GM19043 (cell line): ENCODE data around the gene RALBP1.

ENCODE experiments used
- ATAC-seq: cut with Tn5 transposase; IDR thresholded peaks from one replicate; pipeline ENCODE4 v1.9.1; 2021; ENCODE audit warnings: low read depth; ENCODE audit not compliant: unreplicated experiment

Gene RALBP1

GRCh38 chr18:9506046-9506792, 30.9 kb downstream of the RALBP1 start:
- no peak for ATAC-seq

- no peak for ATAC-seq
These were observed 32.3 kb downstream of the RALBP1 start for GRCh38 chr18:9507565-9508088.

DNA sequence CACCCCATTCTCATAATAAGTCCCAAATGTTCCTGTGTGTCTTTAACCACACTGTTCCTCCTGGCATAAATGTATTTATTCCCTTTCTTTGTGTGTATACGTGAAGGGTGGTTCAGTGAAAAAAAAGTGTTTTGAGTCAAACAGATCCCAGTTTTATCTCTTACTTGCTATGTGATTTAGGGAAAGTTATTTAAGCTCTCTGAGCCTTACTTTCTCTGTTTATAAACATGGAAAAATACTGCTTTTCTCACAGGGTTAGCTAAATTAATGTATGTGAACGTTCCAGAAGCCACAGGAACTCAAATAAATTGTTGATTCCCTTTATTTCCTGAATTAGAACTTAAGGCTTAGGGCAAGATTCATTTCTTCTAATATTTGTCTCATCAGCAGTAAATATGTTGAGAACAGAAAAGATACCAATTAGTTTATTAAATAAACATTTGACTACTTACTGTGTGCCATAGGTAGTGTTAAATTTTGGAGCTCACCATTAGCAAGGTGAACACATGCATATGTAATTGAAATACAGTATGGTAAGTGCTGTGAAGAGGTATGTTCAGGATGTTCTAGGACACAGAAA, 33.2 kb downstream of the RALBP1 start:
- ATAC-seq, result no peak

- no peak for ATAC-seq
These were observed 38.7 kb downstream of the RALBP1 start for GRCh38 chr18:9513971-9514512.

DNA sequence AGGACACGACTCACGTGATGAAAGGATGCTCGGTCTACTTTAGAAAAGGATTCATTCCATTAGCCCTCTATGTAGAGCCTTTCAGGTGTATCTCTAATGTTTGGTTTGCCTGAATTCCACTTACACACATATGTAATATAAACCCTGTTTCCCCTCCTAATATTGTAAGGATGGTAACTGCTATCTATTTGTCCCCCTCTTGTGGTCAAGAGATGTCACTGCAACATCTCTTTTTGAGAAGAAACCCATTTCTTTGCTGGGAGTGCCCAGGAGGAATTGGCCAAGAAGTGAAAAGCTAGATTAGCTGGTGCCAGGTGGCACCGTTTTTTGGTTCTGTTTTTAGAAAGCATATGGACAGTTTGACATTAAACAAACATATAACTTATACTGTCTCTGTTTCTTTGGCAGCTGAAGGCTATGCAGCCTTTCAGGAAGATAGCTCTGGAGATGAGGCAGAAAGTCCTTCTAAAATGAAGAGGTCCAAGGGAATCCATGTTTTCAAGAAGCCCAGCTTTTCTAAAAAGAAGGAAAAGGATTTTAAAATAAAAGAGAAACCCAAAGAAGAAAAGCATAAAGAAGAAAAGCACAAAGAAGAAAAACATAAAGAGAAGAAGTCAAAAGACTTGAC, 41.2 kb downstream of the RALBP1 start:
- ATAC-seq, result no peak

DNA sequence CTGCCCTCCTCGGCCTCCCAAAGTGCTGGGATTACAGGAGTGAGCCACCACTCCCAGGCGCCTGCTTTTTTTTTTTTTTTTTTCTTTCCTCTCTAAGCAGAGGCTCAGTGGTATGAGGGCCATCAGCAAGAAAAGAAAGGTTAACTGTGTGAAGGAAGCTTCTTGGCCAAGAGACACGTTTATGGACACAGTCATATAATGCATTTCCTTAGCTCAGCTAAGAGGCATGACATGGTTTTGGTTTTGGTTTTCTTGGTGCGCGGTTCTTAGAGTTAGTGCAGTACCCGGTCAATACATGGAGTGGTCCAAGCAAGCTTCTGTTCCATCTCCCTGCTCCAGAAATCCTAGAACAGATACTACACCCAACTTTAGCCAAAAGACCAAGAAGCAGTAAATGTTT, 42.6 kb downstream of the RALBP1 start:
- no peak for ATAC-seq

GRCh38 chr18:9519399-9519798, 44.1 kb downstream of the RALBP1 start:
- no peak for ATAC-seq

DNA sequence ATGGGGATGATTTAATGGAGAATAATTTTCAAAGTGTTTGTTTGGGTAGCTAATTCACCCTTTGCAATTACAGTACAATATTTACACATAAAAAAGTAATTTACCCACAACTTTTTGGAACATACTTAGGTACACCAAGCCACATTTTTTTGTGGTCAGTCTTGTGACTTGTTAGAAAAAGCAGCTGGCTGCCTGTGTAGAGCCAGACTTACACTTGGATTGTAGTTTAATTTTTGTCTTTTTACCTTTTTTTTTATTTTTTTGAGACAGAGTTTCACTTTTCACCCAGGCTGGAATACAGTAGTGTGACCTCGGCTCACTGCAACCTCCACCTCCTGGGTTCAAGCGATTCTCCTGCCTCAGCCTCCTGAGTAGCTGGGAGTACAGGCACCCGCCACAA, 45.4 kb downstream of the RALBP1 start:
- ATAC-seq, result no peak

GRCh38 chr18:9521770-9522169, 46.5 kb downstream of the RALBP1 start:
- ATAC-seq, result no peak

- no peak for ATAC-seq
These were observed 47.6 kb downstream of the RALBP1 start for GRCh38 chr18:9522952-9523351.

GRCh38 chr18:9526458-9526857, 51.1 kb downstream of the RALBP1 start:
- no peak for ATAC-seq

- ATAC-seq, result no peak
These were observed 55.1 kb downstream of the RALBP1 start for GRCh38 chr18:9530226-9531009.

- no peak for ATAC-seq
These were observed 56.6 kb downstream of the RALBP1 start for GRCh38 chr18:9531791-9532410.

DNA sequence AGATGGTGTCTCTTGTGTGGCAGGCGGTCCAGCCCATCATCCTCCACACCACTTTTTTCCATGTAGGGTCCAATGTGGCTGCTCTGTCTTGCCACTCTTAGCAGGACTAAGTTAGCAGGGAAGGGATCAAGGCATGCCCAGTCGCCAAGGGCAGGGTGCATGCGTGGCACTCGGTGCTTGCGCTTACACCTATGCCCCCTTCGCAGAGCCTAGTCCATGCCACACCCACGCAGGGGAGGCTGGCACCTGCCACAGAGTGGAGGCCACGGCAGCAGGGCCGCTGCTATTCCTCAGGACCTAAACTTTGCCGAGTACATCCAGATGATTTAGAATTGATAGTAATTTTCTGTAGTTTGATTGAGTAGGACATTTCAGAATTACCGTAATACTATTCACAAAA, 59.5 kb downstream of the RALBP1 start:
- ATAC-seq, result no peak

GRCh38 chr18:9535430-9535991, 60.2 kb downstream of the RALBP1 start:
- ATAC-seq, result no peak

GRCh38 chr18:9536354-9537152, 61.2 kb downstream of the RALBP1 start:
- no peak for ATAC-seq

- no peak for ATAC-seq
These were observed 62.4 kb downstream of the RALBP1 start for GRCh38 chr18:9537677-9538076.

DNA sequence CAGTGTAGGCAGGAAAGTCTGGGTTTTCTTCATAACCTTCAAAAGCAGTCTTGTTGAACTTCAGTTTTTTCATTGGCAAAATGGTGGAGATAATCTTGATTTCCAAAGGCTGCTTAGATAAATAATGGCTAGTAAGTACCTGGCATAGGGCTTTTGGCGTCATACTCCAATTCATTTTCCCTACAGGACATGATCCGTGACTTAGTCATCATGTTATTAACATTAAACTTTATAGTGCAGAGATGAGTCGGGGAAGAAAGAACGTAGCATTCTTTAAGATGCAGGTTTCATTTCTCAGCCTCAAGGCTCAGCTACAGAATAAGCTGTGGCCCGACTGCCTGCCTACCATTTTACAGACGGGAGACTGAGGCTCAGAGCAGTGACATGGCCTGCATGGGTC, 64.0 kb downstream of the RALBP1 start:
- ATAC-seq, result no peak

DNA sequence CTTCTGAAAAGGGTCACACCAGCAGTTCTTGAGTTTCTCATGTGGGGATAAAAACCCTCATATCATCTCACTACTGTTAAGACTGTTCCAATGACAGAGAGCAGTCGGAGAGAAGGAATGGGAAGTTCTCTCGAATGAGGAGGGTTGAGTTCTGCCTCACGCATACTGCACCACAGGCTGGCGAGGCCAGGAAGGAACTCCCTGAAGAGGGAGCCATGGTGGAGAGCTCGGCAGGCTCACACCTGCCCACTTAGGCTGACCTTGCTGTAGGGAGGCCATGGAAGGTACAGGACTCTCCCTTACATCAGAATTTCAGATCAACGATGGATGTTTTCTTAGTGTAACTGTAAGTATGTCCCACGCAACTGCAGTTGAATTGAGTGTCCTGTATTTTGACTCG, 64.6 kb downstream of the RALBP1 start:
- ATAC-seq, result no peak
